HepG2 (cell line): ENCODE measurements around the gene MYBL2. TPM values are rescaled to one million over a fixed set of nuclear protein-coding genes. Genes with fewer than 3 reads are reported as not detected.

Experiments
- ATAC-seq: fragments of 200-7000 bp; cut with Tn5 transposase; 3 replicates; pipeline ENCODE4 v1.9.1; 2020; ENCODE audit warnings: mild to moderate bottlenecking, moderate library complexity
- BruUV-seq: library from RNA; stranded (reverse); fragments of 400-500 nt; replicated peaks from 2 replicates; lab custom pipeline; 2021; lab: Mats Ljungman, UMichigan
- CTCF ChIA-PET: fragments of 300-600 bp; formaldehyde crosslinking; extraction: SDS; loops from one replicate; lab custom pipeline; 2021; ENCODE audit warnings: low total read pairs, inconsistent platforms, low intra/inter-chr PET ratio; lab: Yijun Ruan, JAX
- POLR2A ChIA-PET: fragments of 350-600 bp; sonication (Branson Sonifier 250); formaldehyde crosslinking; loops from one replicate; lab custom pipeline; 2020; ENCODE audit warnings: antibody characterized with exemption, inconsistent platforms; lab: Yijun Ruan, JAX
- DNase-seq: peaks from one replicate; pipeline ENCODE4 v3.0.0-alpha.2; 2015; ENCODE audit warnings: low spot score
- FAIRE-seq: peaks from 3 replicates; lab custom pipeline; 2011; peaks lifted over from hg19 to GRCh38; lab: Jason Lieb, UNC
- H2AFZ ChIP-seq: one replicate; pipeline ENCODE4 v1.6.1; 2011; ENCODE audit warnings: low read length, inconsistent platforms
- H3K27ac ChIP-seq: fragments of 300-600 bp; 3 replicates; pipeline ENCODE4 v1.8.0; 2011; ENCODE audit warnings: mixed run types, mild to moderate bottlenecking, mixed read lengths, low read length, inconsistent platforms; ENCODE audit not compliant: insufficient read depth; ENCODE audit errors: extremely low read length
- H3K27me3 ChIP-seq, 2 experiments: fragments of 200-600 bp in 1 of 2; 2 replicates in 1 of 2; 3 replicates in 1 of 2; pipeline versions ENCODE4 v1.6.0 to v1.8.0; 2011; ENCODE audit warnings: low read length in 2 of 2, mild to moderate bottlenecking in 2 of 2, moderate library complexity in 2 of 2, inconsistent platforms in 1 of 2; ENCODE audit not compliant: insufficient read depth in 2 of 2, control insufficient read depth in 1 of 2
- H3K36me3 ChIP-seq, 2 experiments: fragments of 200-600 bp in 1 of 2; replicated peaks in 1 of 2; 2 replicates in 1 of 2; 3 replicates in 1 of 2; pipeline versions ENCODE4 v1.5.1 to v1.8.0; 2011; ENCODE audit warnings: low read length in 2 of 2, inconsistent platforms in 1 of 2; ENCODE audit not compliant: insufficient read depth in 2 of 2, control insufficient read depth in 1 of 2
- H3K4me1 ChIP-seq: 2 replicates; pipeline ENCODE4 v1.5.1; 2012; ENCODE audit warnings: low read length, inconsistent platforms; ENCODE audit not compliant: insufficient read depth
- H3K4me2 ChIP-seq: 2 replicates; pipeline ENCODE4 v1.6.0; 2011; ENCODE audit warnings: low read depth, low read length, inconsistent platforms
- H3K4me3 ChIP-seq, 3 experiments: fragments of 200-600 bp in 1 of 3; sonication (generic), shearing (Covaris generic) in 1 of 3; replicated peaks in 1 of 3; 2 replicates each; pipeline ENCODE4 v1.5.1; 2011 to 2016; ENCODE audit warnings: low read length in 3 of 3, inconsistent platforms in 2 of 3, low read depth in 2 of 3, mild to moderate bottlenecking in 2 of 3, control low read depth in 1 of 3, mixed read lengths in 1 of 3; ENCODE audit not compliant: insufficient read depth in 1 of 3
- H3K79me2 ChIP-seq: one replicate; pipeline ENCODE4 v1.6.1; 2011; ENCODE audit warnings: low read length, inconsistent platforms; ENCODE audit not compliant: insufficient read depth
- H3K9ac ChIP-seq: 2 replicates; pipeline ENCODE4 v1.6.0; 2011; ENCODE audit warnings: mild to moderate bottlenecking, low read depth, low read length, inconsistent platforms; ENCODE audit not compliant: insufficient read depth
- H3K9me3 ChIP-seq: 2 replicates; pipeline ENCODE4 v1.5.1; 2012; ENCODE audit warnings: mild to moderate bottlenecking, low read length
- H4K20me1 ChIP-seq: 2 replicates; pipeline ENCODE4 v1.6.0; 2011; ENCODE audit warnings: inconsistent platforms, mild to moderate bottlenecking, low read length, moderate library complexity; ENCODE audit not compliant: insufficient read depth
- DZIP1 ChIP-seq: sonication (generic); formaldehyde crosslinking; IDR thresholded peaks from 2 replicates; pipeline ENCODE4 v1.5.0; 2020; ENCODE audit warnings: mild to moderate bottlenecking, missing genetic modification reagents
- ZC3H4 ChIP-seq: sonication (generic); formaldehyde crosslinking; IDR thresholded peaks from 2 replicates; pipeline ENCODE4 v1.4.0; 2020; ENCODE audit warnings: missing genetic modification reagents, borderline replicate concordance
- ZGPAT ChIP-seq: IDR thresholded peaks from 2 replicates; pipeline ENCODE4 v1.6.1; 2016; ENCODE audit warnings: mild to moderate bottlenecking
- ZMYM3 ChIP-seq: sonication (generic); formaldehyde crosslinking; IDR thresholded peaks from 2 replicates; pipeline ENCODE4 v1.5.1; 2020; ENCODE audit warnings: mild to moderate bottlenecking, missing genetic modification reagents
- ZNF121 ChIP-seq: sonication (generic); formaldehyde crosslinking; IDR thresholded peaks from 2 replicates; pipeline ENCODE4 v1.5.0; 2020; ENCODE audit warnings: mild to moderate bottlenecking, missing genetic modification reagents
- WGBS: methylation state at CpG from one replicate; pipeline ENCODE4 v1.1.6; 2017; ENCODE audit warnings: low lambda C conversion rate; 5-methylcytosine and 5-hydroxymethylcytosine counted together
- in situ Hi-C: cut with HindIII; loops from 2 replicates; pipeline ENCODE4 v1.10.0; 2017; ENCODE audit warnings: low pct_unique_long_range_greater_than_20kb; ENCODE audit not compliant: extremely low pct_ligation_motif_present
- intact Hi-C: fragments of 100-400 bp; cut with micrococcal nuclease; formaldehyde crosslinking; loops from one replicate; pipeline ENCODE4 v1.10.0; 2022; ENCODE audit not compliant: unreplicated experiment
- polyA plus RNA-seq, 8 experiments: library from polyadenylated mRNA; depleted of rRNA in 3 of 8; stranded (reverse) in 7 of 8; unstranded in 1 of 8; fragments of >200 nt; fragmentation: Illumina TruSeq in 4 of 8; extraction: Trizol in 4 of 8; gene quantifications; 2 replicates each; pipeline versions ENCODE4 v1.2.1 to v1.2.3, GENCODE V29; 2011 to 2016; ENCODE audit warnings: low read depth in 4 of 8, missing spikeins in 1 of 8, mixed read lengths in 1 of 8; ENCODE audit not compliant: insufficient read depth in 1 of 8
- total RNA-seq, 5 experiments: library from RNA; depleted of rRNA; stranded (reverse); fragments of >200 nt; fragmentation: Illumina TruSeq; extraction: Trizol; gene quantifications; 2 replicates each; pipeline ENCODE4 v1.2.3, GENCODE V29; 2016; ENCODE audit warnings: low read depth in 1 of 5
- TF ChIP-seq, protein P1 (sequence below): sonication (generic); formaldehyde crosslinking; IDR thresholded peaks from 2 replicates; pipeline ENCODE4 v1.5.0; 2020; ENCODE audit warnings: mild to moderate bottlenecking, missing genetic modification reagents
- TF ChIP-seq, protein P2 (sequence below): sonication (generic); formaldehyde crosslinking; IDR thresholded peaks from 2 replicates; pipeline ENCODE4 v1.4.0; 2020; ENCODE audit warnings: missing genetic modification reagents, mild to moderate bottlenecking, borderline replicate concordance

The MYBL2 gene
- total and polyA plus RNA-seq, 2 of the 13 experiments (the other 11 are each of a cell fraction or from before 2014, with no cell fraction given), result 11.9 to 66.2 TPM

DNA sequence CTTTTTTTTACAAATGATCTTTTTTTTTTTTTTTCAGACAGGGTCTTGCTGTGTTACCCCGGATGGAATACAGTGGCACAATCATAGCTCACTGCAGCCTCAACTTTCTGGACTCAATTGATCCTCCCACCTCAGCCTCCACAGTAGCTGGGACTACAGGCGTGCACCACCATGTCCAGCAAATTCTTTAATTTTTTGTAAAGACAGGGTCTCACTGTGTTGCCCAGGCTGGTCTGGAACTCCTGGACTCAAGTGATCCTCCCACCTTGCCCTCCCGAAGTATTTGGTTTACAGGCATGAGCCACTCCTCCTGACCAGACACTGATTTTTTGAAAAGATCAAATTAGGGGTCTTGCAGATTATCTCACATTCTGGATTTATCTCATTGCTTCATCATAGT lies 11.0 kb upstream of the MYBL2 start:
- ATAC-seq, result no peak
- ChIA-PET POLR2A (interaction anchor here (1.2 kb wide), 1 partner anchor 199 kb away, joined by 3 read pairs; no protein-coding TSS in a partner anchor), CTCF (no interaction called here)
- in situ Hi-C loops, result no loop called here
- peak overlapping the region in 2 of 3 experiments; percentile 86 to 94; a peak in 3 of 6 replicates for H3K4me3 ChIP-seq
- H2AFZ ChIP-seq, result no peak overlapping the region
- H4K20me1 ChIP-seq, result no peaks in the 10 kb centered on the region
- H3K79me2 ChIP-seq, result peaks cover 2% of the 10 kb centered on the region
- no peaks in the 10 kb centered on the region for H3K9me3 ChIP-seq
- whole genome bisulfite sequencing, result 62% methylated on average over 3 of the region's 3 CpGs
- H3K9ac ChIP-seq, result peak overlapping the region; percentile 23
- peaks cover 56% of the 10 kb centered on the region for H3K4me1 ChIP-seq
- BruUV-seq, result no TSS peak
- H3K4me2 ChIP-seq, result peak overlapping the region; percentile 94
- no peak for DNase-seq
- no peaks in the 10 kb centered on the region; a peak in 1 of 5 replicates for H3K27me3 ChIP-seq
- no peak overlapping the region for H3K27ac ChIP-seq
- intact Hi-C loops, result no loop called here
- no peak for FAIRE-seq
- peak; percentile 57; the same call in 1 of the 2 replicates for TF ChIP-seq ZMYM3 (CRISPR knock-in tag)
- TF ChIP-seq DZIP1 (CRISPR knock-in tag), result no peak
- 0 out of 2 replicates have a peak, but pooled peaks have one; percentile 37 for TF ChIP-seq ZC3H4
- no peak for TF ChIP-seq ZGPAT (CRISPR knock-in tag)
- TF ChIP-seq, protein P1, sequence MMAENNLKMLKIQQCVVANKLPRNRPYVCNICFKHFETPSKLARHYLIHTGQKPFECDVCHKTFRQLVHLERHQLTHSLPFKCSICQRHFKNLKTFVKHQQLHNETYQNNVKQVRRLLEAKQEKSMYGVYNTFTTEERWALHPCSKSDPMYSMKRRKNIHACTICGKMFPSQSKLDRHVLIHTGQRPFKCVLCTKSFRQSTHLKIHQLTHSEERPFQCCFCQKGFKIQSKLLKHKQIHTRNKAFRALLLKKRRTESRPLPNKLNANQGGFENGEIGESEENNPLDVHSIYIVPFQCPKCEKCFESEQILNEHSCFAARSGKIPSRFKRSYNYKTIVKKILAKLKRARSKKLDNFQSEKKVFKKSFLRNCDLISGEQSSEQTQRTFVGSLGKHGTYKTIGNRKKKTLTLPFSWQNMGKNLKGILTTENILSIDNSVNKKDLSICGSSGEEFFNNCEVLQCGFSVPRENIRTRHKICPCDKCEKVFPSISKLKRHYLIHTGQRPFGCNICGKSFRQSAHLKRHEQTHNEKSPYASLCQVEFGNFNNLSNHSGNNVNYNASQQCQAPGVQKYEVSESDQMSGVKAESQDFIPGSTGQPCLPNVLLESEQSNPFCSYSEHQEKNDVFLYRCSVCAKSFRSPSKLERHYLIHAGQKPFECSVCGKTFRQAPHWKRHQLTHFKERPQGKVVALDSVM (CRISPR knock-in tag), result peak; percentile 79
- TF ChIP-seq, protein P2, sequence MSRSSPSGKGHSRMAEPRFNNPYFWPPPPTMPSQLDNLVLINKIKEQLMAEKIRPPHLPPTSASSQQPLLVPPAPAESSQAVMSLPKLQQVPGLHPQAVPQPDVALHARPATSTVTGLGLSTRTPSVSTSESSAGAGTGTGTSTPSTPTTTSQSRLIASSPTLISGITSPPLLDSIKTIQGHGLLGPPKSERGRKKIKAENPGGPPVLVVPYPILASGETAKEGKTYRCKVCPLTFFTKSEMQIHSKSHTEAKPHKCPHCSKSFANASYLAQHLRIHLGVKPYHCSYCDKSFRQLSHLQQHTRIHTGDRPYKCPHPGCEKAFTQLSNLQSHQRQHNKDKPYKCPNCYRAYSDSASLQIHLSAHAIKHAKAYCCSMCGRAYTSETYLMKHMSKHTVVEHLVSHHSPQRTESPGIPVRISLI (CRISPR knock-in tag), result 0 out of 2 replicates have a peak, but pooled peaks have one; percentile 32
- peak; percentile 90 for TF ChIP-seq ZNF121 (CRISPR knock-in tag)
- no peaks in the 10 kb centered on the region for H3K36me3 ChIP-seq
